GDM1 (cell line): ENCODE measurements around the gene CGREF1.

Experiments
- DNase-seq: peaks from one replicate; lab custom pipeline; 2025; lab: John Stamatoyannopoulos, UW

The CGREF1 gene, protein sequence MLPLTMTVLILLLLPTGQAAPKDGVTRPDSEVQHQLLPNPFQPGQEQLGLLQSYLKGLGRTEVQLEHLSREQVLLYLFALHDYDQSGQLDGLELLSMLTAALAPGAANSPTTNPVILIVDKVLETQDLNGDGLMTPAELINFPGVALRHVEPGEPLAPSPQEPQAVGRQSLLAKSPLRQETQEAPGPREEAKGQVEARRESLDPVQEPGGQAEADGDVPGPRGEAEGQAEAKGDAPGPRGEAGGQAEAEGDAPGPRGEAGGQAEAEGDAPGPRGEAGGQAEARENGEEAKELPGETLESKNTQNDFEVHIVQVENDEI

DNA sequence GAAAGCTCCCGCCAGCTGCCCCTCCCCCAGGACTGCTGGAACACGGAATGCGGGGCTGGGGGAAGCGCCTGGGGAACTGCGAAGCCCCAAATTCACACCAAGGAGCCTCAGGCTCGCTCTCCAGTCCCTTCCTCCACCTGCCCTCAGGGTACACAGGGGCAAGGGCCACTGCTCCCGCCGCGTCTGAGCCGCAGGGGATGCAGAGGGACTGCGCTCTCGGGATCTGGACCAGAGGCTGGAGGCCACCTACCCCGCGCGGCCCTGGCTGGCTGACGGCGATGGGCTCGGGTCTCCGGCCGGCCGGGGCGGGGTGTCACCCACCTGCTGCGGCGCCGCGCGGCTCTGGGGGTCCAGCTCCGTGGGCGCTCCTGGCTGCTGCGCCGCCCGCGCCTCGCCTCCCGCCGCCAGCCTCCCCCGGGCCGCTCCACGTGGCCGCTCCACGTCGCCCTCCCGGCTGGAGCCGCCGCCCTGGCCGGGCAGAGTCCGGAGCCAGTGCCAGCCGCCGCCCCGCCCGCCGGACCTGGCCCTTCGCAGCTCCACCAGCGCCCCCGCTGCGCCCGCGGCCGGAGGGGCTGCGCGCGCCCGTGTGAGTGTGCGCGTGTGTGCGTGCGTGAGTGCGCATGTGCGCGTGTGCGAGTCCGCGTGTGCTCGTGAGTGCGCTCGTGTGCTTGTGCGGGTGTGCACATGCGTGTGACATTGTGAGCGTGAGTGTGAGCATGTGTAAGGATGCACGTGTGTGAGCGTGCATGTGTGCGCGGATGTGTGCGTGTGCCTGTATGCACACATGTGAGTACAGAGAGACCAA is at the start of gene CGREF1:
TSS of gene CGREF1 (minus strand) at position 604 of the 805 bp plus-strand sequence. CDS start 14,762 bp downstream, outside the sequence.
- no peak for DNase-seq

DNA sequence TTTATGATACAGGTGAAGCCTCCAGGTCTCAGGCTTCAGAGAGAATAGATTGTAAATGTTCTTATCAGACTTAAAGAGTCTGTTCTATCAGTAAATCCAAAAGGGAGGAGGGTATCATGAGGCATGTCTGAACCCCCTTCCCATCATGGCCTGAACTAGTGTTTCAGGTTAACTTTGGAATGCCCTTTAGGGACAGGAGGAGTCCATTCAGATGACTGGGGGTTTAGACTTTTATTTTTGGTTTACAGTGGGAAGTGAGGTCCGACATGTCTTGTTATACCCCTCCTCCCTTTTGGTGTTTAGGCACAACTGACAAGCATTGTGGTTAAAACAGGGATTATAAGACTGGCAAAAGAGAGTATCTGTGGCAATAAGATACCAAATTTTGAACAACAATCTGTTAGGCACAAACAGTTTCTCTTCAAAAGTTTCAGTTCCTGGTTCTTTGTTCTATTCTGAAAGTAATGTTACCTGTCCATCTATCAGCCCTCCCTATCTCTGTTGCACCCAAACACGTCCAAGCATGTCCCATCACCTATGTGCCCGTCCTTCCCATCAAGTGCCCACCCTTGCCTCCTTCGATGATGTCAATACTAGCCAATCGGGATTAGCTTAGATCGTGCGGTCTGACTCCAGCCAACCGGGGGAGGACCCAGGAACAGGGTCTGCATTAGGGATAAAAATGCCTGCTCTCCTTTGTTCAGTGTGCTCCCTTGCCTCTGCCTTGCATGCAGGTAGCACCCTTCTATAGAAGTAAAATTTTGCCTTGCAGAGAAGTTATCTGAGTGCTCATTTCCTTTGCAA is 46.2 kb upstream of the CGREF1 start:
- no peak for DNase-seq

DNA sequence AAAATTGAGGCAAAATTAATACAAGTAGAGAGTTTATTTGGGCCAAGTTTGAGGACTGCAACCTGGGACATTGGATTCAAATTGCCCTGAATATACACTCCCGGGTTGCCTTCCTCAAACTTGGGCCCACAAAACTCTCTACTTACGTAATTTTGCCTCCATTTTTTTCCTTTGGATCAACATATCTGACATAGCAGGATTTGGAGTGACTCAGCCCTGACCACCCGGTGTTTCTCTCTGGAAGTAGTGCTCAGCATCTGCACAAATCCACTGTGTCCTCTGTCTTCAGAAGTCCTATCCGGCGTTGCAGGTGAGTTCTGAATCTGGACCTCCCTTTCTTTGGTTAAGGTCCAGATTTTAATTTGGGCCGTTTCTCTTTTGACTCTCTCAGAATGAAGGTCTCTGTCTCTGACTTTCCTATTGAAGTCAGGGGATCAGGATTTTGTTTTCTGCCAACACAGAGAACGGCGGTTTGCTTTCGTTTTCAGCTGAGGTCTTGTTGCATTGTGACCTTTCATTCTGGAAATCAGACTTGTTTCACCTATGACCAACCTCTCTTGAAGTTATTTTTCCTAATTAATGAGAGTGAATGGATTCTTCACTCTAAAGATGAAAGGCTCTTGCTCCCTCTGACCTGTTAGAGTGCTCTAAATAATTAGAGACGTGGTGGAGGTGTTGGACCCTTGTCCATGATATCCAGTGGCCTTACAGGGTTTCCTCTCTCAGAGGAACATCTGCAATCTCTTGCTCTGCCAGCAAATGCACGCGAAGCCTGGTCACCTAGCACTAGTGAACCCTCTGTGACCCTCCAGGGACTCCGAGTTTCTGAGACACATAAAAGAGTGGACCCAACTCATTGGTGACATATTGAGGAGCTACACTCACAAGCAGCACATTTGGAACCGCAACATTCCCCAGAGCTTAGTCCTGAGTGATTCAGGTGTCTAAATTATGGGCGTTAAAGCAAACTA is 43.5 kb upstream of the CGREF1 start:
- DNase-seq = no peak

DNA sequence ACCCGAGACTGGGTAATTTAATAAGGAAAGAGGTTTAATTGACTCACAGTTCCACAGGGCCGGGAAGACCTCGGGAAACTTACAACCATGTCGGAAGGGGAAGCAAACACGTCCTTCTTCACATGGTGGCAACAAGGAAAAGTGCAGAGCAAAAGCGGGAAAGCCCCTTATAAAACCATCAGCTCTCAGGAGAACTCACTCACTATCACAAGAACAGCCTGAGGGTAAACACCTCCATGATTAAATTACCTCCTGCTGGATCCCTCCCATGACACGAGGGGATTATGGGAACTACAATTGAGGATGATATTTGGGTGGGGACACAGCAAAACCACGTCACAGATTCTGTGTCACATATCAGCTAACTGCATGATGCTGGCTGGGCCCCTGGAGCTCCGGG is 41.3 kb upstream of the CGREF1 start:
- DNase-seq = no peak

DNA sequence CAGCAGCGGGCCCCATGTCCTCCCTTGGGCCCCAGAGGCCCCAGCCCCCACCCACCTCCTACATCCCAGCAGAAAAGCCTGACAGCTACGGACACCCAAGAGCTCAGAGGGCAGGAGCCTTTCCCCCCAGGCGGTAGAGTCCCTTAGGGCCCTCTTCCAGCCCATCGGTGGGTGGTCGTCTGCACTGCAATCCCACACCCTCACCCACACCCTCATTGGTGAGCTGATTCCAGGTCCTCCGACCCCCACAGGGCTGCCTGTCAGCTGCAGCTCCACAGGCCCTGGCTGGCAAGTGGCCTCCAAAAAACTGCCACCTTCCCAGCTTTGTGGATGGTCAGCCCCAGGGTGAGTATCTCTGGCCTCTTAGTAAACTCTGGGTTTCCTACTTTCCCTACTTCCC is 40.3 kb upstream of the CGREF1 start:
- DNase-seq = no peak

DNA sequence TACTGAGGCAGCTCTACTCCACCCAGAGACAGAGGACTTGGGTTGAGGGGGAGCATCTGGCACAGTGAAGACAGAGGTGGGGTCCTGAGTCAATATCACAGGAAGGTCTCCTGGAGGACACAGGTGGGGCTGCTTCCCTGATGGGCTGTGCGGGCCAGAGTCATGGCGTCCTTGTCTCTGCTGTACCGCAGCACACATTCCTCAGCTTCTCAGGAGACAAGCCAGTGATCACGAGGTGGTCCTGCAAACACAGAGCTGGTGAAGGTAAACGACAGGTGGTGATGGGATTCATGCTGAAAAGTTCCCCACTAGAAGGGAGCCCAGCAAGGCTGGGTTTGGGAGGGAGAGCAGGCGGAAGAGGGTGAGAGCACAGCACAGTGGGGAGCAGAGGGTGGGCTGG is 39.5 kb upstream of the CGREF1 start:
- DNase-seq = no peak

DNA sequence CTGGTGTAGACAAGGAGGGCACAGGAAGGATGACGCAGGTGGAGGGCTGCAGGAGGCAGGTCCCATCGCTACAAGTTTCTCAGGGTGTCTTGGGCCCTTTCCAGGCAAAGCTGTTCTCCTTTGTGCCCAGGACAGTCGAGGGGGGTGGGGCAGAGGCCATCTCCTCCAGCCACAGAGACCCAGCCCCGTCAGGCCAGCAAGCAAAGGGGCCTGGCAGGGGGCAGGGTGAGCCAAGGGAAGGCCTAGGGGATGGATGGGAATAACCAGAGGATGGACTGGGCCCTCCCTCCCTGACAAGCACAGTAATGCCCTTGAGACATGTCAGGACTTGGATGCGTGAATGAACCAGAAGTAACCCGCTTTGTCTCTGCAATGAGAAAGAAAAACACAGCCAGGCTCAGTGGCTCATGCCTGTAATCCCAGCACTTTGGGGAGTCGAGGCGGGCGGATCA is 36.2 kb upstream of the CGREF1 start:
- no peak for DNase-seq

DNA sequence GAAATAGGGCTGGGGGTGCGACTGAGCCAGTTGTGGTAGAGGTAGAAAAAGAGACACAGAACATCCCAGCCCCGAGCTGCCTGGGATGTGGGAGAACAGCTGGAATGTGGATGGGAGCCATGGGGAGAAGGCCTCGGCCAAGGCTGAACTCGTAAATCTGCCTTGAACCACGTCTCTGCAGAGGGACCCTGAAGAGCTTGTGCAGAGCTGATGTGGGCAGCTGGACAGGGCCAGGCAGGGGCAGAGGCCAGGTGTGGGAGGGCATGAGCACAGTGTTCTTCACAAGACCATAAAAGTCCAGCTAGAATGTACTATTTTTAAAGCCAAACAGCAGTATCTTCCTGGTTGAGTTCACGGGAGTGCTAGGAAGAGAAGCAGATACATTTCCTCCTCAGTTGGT is 35.6 kb upstream of the CGREF1 start:
- no peak for DNase-seq

DNA sequence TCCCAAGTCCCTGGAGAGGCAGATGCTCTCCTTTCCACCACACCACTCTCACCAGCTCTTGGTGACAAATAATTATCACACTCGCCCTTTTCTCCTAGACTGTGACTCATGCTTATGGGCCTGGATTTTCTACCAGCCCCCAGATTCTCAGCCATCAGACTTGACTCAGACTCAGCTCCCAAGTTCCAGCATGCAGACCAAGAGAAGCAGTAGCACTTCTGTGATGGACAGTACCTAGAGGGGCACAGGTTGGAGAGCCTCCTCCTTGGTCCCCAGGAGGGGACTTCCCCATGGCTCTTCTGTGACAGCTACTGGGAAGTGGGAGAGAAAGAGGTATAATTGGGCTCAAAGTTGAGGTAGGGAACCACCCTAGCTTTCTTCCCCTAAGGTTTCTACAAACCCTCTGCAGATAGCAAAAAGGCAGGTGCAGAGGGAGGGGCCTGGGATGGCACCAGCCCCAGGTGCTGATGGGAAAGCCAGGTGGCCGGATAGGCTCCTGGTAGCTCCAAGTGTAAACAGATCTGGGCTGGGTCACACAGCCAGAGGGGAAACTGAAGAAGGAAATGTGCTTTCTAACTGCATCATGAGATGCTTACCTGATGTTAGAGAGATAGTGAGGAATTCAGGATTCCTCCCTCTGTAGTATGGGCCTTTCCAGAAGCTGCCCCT is 34.0 kb upstream of the CGREF1 start:
- no peak for DNase-seq

DNA sequence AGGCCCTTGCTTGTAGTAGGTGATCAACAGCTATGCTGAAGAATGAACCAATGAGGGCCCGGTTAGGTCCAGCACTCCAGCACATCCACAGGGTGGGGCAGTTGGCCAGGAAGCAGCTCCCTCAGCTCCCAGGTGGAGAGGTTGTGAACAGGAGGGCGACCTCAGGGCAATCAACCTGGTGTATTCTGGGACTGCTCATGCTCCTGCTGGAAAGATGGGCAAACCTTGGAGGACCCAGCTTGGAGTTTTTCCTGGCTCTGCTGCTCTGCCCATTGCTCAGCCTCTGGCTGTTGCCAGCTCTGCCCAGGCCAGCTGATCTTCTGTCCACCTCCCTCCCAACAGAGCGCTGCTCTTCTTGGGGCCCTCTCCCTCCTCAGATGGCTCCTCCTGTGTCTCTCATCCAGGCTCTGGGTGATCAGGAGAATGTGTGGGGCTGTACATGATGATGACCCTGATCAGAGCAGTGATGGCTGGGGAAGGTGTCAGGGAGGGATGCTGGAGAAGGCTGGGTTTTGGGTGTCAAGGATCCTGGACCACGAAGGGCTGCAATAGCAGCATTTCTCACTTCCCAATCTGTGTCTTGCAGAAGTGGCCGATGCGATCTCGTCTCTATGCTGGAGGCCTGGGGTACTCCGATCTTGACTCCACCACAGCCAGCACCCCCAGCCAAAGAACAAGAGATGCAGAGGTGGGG is 33.3 kb upstream of the CGREF1 start:
- no peak for DNase-seq

DNA sequence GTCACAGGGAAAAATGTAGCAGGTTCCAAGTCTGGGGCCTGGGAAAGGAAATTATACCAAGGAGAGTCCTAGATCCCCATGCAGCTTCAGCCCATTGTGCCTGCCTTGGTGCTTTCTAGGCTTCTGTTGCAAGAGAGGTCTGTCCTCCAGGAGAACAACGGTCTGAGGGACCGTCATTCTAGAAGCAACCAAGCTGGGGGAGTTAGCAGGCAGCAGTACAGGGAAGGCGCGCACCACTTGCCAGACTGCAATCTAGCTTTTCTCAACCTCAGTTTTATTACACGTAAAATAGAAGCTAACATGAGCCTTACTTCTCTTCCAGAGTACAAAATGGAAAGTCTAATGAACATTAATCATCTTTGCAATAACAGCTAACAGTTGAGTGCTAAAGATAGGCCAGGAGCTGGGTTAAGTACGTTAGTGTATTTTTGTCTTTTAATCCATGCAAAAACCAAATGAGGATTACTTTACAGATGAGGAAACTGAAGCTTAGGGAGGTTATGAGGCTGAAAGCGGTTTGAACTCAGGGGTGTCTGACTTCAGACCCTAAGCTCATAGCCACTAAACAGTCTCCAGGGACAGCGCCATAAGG is 31.8 kb upstream of the CGREF1 start:
- DNase-seq = no peak

DNA sequence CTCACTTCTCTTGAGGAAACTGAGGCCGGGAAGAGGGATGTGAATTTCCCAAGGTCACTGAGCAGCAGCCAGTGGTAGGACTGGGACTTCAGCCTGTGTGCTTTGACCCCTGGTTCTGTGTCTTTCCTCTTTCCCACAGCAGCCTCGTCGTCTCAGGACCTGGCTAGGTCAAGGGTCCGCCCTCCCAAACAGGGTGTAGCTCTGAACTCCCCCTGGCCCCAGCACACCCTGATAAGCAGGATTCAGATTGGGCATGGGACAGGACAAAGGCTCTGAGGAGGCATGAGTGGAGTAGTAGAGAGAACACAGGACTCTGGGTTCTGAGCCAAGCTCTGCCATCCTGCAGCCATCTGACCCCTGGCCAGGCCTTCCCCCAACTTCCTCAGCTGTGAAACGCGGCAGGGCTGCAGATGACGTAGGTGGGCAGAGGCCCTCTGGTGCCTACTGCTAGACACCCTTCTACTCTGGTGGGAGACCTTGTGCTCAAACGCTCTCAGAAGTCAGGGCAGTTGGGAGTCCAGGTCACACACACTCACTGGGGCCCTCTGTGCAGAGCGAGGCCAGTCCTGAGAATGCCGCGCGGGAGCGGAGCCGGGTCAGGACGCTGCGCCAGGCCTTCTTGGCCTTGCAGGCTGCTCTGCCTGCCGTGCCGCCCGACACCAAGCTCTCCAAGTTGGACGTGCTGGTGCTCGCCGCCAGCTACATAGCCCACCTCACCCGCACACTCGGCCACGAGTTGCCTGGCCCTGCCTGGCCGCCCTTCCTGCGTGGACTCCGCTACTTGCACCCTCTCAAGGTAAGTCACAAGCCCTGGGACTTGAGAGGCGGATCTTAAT is 30.9 kb upstream of the CGREF1 start:
- no peak for DNase-seq

DNA sequence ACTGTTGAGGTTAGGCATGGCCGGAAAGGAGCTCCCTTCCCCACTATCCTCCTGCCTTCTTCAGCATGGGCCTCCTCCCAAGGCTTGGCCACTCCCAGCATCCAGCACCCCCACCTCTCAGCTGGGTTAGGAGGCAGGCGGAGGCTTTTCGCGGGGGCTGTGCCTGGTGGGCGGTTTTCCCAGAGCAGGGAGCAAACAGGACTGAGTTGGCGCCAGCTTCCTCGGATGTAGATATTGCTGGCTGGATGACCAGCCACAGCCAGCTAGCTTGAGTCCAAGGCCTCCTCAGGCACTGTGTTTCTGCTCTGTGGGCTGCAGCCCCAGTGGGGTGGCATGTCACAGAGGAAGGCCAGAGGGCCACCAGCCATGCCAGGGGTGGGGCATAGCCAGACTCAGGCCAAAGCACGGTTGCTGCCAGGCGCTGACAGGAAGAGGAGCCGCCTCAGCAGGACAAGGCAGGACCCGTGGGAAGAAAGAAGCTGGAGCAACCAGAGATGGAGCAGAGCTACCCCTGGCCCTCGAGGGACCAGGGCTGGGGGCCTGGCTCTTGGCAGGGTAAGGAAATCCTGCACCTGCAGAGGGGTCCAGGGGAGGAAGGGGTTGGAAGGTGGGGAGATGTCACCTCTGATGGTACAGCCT is 30.0 kb upstream of the CGREF1 start, which contains the start of gene TCF23:
TSS of gene TCF23 (plus strand) at position 204 of the 639 bp plus-strand sequence. CDS start at position 334, 130 bp downstream.
- no peak for DNase-seq

DNA sequence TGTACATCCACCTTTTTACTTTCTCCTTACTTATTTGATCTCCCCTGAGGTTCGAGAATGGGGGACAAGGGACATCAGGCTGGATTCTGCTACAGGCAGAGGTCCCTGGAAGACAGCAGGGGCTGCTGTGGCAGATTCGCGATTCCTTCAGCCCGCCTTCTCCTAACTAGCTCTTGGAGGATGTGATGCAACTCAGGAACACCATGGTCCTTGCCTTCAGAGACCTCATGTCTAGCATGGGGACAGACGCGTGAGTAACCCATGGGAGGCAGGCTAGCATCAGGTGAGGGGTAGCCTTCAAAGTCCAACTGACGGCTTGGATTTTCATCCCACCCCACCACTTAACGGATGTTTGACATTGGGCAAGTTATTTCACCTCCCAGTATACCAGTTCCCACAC is 29.0 kb upstream of the CGREF1 start:
- no peak for DNase-seq

DNA sequence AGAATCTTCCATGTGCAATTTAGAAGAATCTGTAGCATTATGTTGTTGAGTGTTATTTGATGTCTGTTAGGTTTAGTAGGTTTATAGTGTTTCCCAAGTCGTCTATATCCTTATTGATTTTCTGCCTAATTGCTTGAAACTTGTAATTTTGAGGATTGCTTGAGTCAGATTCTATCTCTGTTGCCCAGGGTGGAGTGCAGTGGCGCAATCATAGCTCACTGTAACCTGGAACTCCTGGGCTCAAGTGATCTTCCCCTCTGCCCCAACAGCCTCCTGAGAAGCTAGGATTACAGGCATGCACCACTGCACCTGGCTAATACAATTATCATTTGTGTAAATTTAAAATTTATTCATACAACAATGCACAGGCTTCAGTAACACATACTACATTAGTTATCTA is 26.8 kb upstream of the CGREF1 start:
- no peak for DNase-seq

DNA sequence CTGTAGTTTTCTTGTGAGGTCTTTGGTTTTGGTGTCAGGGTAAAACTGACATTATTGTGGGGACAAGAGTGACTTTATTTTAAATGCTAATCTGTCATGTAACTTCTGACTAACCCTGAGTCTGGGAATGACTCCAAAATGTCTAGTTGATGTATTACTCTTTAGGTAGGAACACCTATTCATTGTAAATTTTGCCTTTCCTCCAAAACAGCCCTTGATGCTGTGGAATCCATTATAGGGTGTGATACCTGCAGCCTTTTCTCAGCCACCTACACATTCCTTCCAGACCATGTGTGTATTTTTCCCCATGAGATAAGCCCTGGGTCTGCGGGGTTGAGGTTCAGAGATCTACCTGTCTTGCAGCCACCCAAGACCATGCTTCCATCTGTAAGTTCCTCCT is 24.4 kb upstream of the CGREF1 start:
- no peak for DNase-seq

DNA sequence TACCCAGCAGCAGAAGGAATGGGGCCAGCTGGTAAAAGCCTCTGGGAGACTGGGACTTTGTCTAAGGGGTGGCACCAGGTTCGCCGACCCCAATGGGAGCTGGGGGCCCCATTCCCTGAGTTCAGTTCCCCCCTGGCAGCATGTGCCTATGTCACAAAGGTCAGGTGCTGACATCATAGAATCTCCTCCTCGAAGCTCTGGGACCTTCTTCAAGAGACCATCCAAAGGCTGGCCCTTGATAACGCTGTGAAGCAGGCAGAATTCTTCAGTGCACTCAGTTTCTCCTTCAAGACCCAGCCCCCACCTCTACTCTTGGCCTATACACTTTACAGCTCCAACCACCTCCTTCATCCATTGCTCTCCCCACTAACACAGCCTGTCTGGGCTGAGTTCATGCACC is 20.4 kb upstream of the CGREF1 start, which contains the start of gene PRR30:
TSS of gene PRR30 (minus strand) at position 101 of the 400 bp plus-strand sequence. CDS start 1,081 bp downstream, outside the sequence.
- no peak for DNase-seq

DNA sequence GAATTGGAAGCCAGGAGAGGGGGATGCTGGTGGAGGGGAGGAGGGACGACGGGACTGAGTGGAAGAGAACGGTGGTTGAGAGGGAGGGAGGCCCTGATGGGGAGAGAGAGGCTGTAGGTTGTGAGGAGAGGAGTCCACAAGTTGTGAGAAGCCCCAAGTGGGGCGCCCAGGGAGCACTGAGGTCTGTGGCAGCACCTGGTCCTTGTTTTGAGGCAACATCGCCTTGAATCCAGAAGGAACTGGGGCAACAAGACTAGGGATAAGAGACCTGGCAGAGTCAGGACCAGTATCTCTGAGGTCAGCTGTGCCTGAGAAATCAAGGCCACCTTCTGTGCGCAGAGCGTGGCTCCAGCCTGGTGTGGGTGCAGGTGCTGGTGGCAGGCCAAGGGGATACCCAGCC is 19.2 kb upstream of the CGREF1 start:
- no peak for DNase-seq
